Spleen (tissue), 7 donors: ENCODE results near the gene MPP1.

Source experiments
- POLR2A ChIP-seq, 3 donors: fragments of 450-650 bp; IDR thresholded peaks; one replicate each; pipeline ENCODE4 v1.5.1; 2017; ENCODE audit warnings: antibody characterized with exemption in 3 of 3, mild to moderate bottlenecking in 1 of 3
- TF ChIP-seq, protein P1 (sequence below), 11 experiments: fragments of 200-600 bp in 7 of 11; fragments of 450-650 bp in 4 of 11; sonication (generic) in 4 of 11; IDR thresholded peaks in 8 of 11; conservative IDR thresholded peaks in 3 of 11; 1 replicate in 7 of 11; 2 replicates in 4 of 11; pipeline versions ENCODE4 v1.4.0 to v1.8.0; 2016 to 2021; ENCODE audit warnings: antibody characterized with exemption in 11 of 11, inconsistent platforms in 4 of 11, mild to moderate bottlenecking in 1 of 11
- donor health status: DM: no; HTN: no; CAD: no; lungs with moderate emphysema.
- donor health status: DM: no; HTN: no; CAD: no.
- donor health status: DM: no; HTN: no; CAD: no.

- TF ChIP-seq, protein P1, sequence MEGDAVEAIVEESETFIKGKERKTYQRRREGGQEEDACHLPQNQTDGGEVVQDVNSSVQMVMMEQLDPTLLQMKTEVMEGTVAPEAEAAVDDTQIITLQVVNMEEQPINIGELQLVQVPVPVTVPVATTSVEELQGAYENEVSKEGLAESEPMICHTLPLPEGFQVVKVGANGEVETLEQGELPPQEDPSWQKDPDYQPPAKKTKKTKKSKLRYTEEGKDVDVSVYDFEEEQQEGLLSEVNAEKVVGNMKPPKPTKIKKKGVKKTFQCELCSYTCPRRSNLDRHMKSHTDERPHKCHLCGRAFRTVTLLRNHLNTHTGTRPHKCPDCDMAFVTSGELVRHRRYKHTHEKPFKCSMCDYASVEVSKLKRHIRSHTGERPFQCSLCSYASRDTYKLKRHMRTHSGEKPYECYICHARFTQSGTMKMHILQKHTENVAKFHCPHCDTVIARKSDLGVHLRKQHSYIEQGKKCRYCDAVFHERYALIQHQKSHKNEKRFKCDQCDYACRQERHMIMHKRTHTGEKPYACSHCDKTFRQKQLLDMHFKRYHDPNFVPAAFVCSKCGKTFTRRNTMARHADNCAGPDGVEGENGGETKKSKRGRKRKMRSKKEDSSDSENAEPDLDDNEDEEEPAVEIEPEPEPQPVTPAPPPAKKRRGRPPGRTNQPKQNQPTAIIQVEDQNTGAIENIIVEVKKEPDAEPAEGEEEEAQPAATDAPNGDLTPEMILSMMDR (IDR thresholded peaks at IDR 0.05 in 8 of 11, conservative IDR thresholded peaks at IDR 0.05 in 3 of 11), result no peak
- no peak for TF ChIP-seq POLR2A (IDR thresholded peaks at IDR 0.05)
Observed at GRCh38 chrX:154784149-154784995, 20.9 kb downstream of the MPP1 start.
